Measurements from ENCODE around the gene LRRC1. TPM values are rescaled to one million over a fixed set of nuclear protein-coding genes. Genes with fewer than 3 reads are reported as not detected.

Gene LRRC1
- total and polyA plus RNA-seq, 2 of the 13 experiments (the other 11 are each of a cell fraction or from before 2014, with no cell fraction given): 15.6 to 27.7 TPM

- H3K4me2 ChIP-seq (ENCODE audit: low read depth, low read length): no peak overlapping the region
- ATAC-seq: no peak
- H4K20me1 ChIP-seq (ENCODE audit: insufficient read depth, low read length): no peaks in the 10 kb centered on the region; the same call in 1 of the 2 replicates
- TF ChIP-seq BRCA1 (CRISPR knock-in tag; IDR thresholded peaks at IDR 0.05): no peak
- no peak for TF ChIP-seq ZNF572 (CRISPR knock-in tag; IDR thresholded peaks at IDR 0.05)
- no peak for TF ChIP-seq MED1 (CRISPR knock-in tag; IDR thresholded peaks at IDR 0.05)
- TF ChIP-seq IKZF1 (IDR thresholded peaks at IDR 0.05): no peak
- TF ChIP-seq THAP9 (CRISPR knock-in tag; IDR thresholded peaks at IDR 0.05; ENCODE audit: borderline replicate concordance): no peak
- TF ChIP-seq ZNF414 (CRISPR knock-in tag; IDR thresholded peaks at IDR 0.05): no peak
- no peak for TF ChIP-seq GTF3A (CRISPR knock-in tag; conservative IDR thresholded peaks at IDR 0.05)
- no peak for TF ChIP-seq ZNF180 (CRISPR knock-in tag; IDR thresholded peaks at IDR 0.05; ENCODE audit: borderline replicate concordance, low read depth)
- no peak for TF ChIP-seq U2AF1 (optimal IDR thresholded peaks at IDR 0.05; ENCODE audit: low read depth, low read length)
- no peak for TF ChIP-seq PITX1 (CRISPR knock-in tag; IDR thresholded peaks at IDR 0.05)
- TF ChIP-seq PBX3 (CRISPR knock-in tag; IDR thresholded peaks at IDR 0.05; ENCODE audit: borderline replicate concordance): no peak
- no peak for TF ChIP-seq NFIC (IDR thresholded peaks at IDR 0.05; ENCODE audit: low read length)
- TF ChIP-seq SNAPC2 (CRISPR knock-in tag; IDR thresholded peaks at IDR 0.05): no peak
- TF ChIP-seq ZNF724P (CRISPR knock-in tag; IDR thresholded peaks at IDR 0.05; ENCODE audit: borderline replicate concordance): no peak
- no peak for TF ChIP-seq NR2C2 (CRISPR knock-in tag; IDR thresholded peaks at IDR 0.05; ENCODE audit: borderline replicate concordance)
- TF ChIP-seq KDM2A (CRISPR knock-in tag; IDR thresholded peaks at IDR 0.05; ENCODE audit: borderline replicate concordance, low read depth): no peak
- TF ChIP-seq PAWR (CRISPR knock-in tag; IDR thresholded peaks at IDR 0.05; ENCODE audit: borderline replicate concordance): no peak
- no peak for TF ChIP-seq ZFP36 (IDR thresholded peaks at IDR 0.05; ENCODE audit: borderline replicate concordance, low read depth, low read length, partially characterized antibody)
- TF ChIP-seq SPEN (CRISPR knock-in tag; IDR thresholded peaks at IDR 0.05; ENCODE audit: low read depth): no peak
- no peak for DNase-seq (ENCODE audit: low spot score)
- CTCF ChIA-PET (ENCODE audit: low intra/inter-chr PET ratio, low total read pairs): no interaction called here
- BruUV-seq (replicated peaks): no TSS peak
- H2AFZ ChIP-seq (ENCODE audit: low read length): no peak overlapping the region
- POLR2A ChIA-PET: no interaction called here
- intact Hi-C loops (cut with micrococcal nuclease; ENCODE audit: unreplicated experiment) (no loop called here), in situ Hi-C loops (cut with HindIII; ENCODE audit: extremely low pct_ligation_motif_present, low pct_unique_long_range_greater_than_20kb) (no loop called here)
- H3K79me2 ChIP-seq (ENCODE audit: insufficient read depth, low read length): peaks cover 25% of the 10 kb centered on the region
- no peak overlapping the region for H3K4me3 ChIP-seq (replicated peaks in 1 of 3; ENCODE audit: insufficient read depth in 1 of 3, low read depth in 2 of 3, low read length in 3 of 3)
- no peak for FAIRE-seq
- H3K4me1 ChIP-seq (ENCODE audit: insufficient read depth, low read length): peaks cover 13% of the 10 kb centered on the region
- H3K9ac ChIP-seq (ENCODE audit: insufficient read depth, low read depth, low read length): no peak overlapping the region
- H3K27me3 ChIP-seq (ENCODE audit: control insufficient read depth in 1 of 2, insufficient read depth in 2 of 2, low read length in 2 of 2): no peaks in the 10 kb centered on the region
- H3K9me3 ChIP-seq (ENCODE audit: low read length): no peaks in the 10 kb centered on the region
- H3K36me3 ChIP-seq (replicated peaks in 1 of 2; ENCODE audit: control insufficient read depth in 1 of 2, insufficient read depth in 2 of 2, low read length in 2 of 2): 0 out of 5 replicates have a peak, but pooled peaks cover 0 to 3% of the 10 kb centered on the region in 2 experiments
- 96% methylated on average over 3 of the region's 3 CpGs for WGBS (ENCODE audit: low lambda C conversion rate)
- H3K27ac ChIP-seq (ENCODE audit: extremely low read length, insufficient read depth, low read length): no peak overlapping the region
These were observed 66.7 kb downstream of the LRRC1 start for GRCh38 chr6:53861518-53861917.

Data from HepG2 (cell line).